ENCODE results near the gene BCAT1.

Gene BCAT1

GRCh38 chr12:24770334-24770733, 178.6 kb downstream of the BCAT1 start:
- no peak for DNase-seq (ENCODE audit: low read depth in 3 of 3)

GRCh38 chr12:24769682-24770081, 179.2 kb downstream of the BCAT1 start:
- DNase-seq (ENCODE audit: low read depth in 3 of 3): no peak

- DNase-seq (ENCODE audit: low read depth in 3 of 3): no peak
Observed at GRCh38 chr12:24768415-24768814, 180.5 kb downstream of the BCAT1 start.

GRCh38 chr12:24767016-24767415, 181.9 kb downstream of the BCAT1 start:
- no peak for DNase-seq (ENCODE audit: low read depth in 3 of 3)

GRCh38 chr12:24764712-24765111, 184.2 kb downstream of the BCAT1 start:
- DNase-seq (ENCODE audit: low read depth in 3 of 3): no peak

- DNase-seq (ENCODE audit: low read depth in 3 of 3): no peak
Observed at GRCh38 chr12:24760606-24761378, 188.1 kb downstream of the BCAT1 start.

- DNase-seq (ENCODE audit: low read depth in 3 of 3): no peak
Observed at GRCh38 chr12:24760162-24760561, 188.7 kb downstream of the BCAT1 start.

Data from stimulated activated CD4-positive, alpha-beta T cell treated with anti-CD3 and anti-CD28 coated beads, TNF-alpha, amount 100 ng/mL, for 24 hours (primary cell).